HG03460 (cell line): ENCODE results near the gene CHCHD6.
A peak's percentile ranks its signal among the peaks of the same experiment; 100 is the strongest.

Experiments
- ATAC-seq: cut with Tn5 transposase; IDR thresholded peaks from one replicate; pipeline ENCODE4 v1.9.1; 2021; ENCODE audit not compliant: unreplicated experiment

CHCHD6 gene

GRCh38 chr3:126737527-126737926 is 33.5 kb downstream of the CHCHD6 start:
- ATAC-seq: no peak

GRCh38 chr3:126742057-126742456 is 38.0 kb downstream of the CHCHD6 start:
- no peak for ATAC-seq

- ATAC-seq: no peak
Observed at GRCh38 chr3:126743350-126743749, 39.3 kb downstream of the CHCHD6 start.

DNA sequence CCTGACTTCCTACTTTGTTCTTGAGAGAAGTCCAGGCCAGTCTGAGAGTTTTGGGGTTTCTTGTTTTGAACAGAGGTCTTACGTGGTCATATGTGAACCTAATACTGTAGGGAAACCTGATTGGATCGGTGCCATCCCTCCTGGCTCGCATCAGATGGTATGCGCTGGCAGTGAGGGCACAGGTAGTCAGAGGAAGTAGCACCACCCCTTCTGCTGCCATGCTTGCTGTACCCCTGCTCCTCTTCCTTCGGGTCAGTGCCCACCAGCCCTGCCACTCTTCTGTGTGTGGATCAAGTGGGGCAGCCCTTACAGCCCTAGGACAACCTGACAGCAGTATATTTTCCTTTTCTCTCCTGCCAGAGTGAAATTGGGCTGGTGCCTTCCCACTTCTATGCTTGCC is 39.7 kb downstream of the CHCHD6 start:
- ATAC-seq: no peak

DNA sequence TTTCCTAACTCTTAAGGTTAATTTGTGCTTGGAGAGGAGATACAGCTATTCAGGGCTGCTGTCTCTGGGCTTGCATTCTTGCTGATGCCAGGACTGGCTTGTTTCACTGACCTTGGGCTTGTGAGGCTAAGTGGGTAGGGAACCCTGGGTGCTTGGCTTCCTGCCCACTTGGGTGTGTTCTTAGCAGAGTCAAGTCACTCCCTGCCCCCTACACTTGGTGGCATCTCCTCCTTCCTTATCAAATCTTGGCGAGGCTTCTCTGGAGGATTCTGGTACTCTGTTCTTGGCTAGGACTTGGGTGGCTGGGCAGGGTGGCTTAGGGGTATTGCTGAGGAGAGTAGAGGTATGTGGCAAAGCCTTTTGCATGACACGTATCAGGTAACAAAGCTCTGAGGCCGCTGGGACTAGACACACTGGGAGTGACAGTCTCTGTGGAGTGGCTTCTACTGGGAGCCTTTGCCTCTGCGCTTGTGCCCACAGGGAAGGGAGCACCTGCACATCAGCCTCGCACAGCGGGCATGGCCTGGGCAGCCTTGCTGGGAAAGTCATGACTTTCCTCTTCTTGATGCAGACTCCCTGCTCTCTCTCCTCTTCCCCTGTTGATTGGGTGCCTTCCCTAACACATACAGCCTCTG is 41.8 kb downstream of the CHCHD6 start:
- ATAC-seq: no peak

GRCh38 chr3:126746395-126747177 is 42.5 kb downstream of the CHCHD6 start:
- ATAC-seq: no peak

DNA sequence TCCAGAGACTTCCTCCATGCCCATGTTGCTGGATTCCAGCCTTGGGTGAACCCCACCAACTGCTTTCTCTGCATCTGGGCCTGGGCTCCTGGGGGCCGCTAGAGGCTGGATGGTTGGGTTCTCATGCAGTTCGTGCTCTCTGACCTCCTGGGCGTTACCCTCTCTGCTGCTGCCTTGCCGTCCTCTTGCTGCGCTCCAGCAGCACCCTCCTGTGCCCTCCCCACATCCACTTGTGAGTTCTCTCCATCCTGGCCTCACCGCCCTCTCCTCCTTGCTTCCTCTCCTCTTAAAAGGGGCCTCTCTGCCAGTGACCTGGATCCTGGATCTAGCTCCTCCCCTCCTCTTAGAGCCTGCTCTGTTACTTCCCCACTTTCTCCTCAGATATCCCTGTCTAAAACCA is 43.7 kb downstream of the CHCHD6 start:
- ATAC-seq: no peak

GRCh38 chr3:126748701-126749546 is 44.9 kb downstream of the CHCHD6 start:
- no peak for ATAC-seq

DNA sequence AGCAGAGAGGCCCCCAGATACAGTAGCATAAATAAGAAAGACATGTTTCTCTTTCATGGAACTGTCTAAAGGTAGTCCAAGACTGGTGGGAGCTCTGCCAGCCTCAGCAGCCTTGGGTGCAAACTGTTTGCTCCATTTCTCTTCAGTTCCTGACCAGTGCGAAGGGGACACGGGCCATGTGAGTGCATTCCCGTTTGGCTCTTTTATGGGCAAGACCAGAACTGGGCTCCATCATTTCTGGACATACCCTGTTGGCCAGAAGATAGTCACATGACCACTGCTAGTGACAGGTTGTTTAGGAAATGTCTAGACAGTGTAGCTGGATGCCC is 45.5 kb downstream of the CHCHD6 start:
- no peak for ATAC-seq

DNA sequence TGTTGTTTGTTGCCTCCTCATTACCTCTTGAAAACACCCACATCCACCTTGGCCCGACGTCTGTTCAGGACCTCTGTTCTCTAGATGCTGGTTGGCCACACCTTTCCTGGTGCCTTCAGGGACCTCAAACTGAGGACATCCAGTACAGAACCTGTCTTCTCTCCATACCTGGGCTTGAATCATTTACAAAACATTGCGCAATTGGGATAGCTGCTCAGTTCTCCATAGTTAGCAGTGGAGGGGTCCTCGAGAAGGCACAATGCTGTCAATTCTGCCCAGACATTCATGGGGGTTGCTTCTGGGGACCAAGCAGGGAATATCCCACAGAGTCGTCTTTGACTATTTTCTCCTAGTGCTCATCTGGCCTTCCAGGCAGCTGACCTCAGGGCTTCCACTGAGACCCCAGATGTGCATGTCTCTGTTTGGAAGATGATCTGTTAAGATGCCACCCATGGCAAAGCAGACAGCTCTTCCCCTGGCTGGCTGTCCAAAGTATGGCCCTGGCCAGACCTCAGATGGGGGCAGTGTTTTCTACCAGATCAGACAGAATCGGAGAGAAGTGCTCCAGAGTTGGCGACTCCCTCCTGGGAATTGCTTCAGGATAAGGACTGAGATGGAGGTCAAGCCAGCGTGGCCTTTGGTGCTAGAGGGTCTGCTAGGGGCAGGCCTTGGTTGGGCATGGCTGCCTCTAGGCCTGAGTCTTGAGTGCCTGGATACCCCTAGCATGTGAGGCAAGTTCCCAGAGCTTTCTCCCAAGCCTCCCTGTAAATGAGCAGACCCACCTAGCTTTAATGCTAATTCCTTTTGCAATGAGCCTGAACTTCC is 46.1 kb downstream of the CHCHD6 start:
- ATAC-seq: no peak

DNA sequence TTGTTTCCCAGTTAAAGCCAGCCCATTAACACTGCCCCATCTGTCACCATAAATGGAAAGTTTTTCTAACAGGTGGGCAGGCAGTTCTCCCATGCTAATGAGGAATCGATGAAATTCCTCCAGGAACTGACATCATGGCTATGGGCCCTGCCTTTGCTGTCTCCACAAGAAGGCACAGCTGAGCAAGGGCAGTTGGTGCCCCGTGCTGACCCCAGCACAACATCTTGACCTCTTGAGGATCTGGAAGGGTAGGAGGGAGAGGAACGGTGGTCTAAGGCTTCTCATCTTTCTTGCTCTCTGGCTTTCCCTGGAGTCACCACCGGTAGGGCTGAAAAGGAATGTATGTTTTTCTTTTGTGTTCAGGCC is 46.7 kb downstream of the CHCHD6 start:
- no peak for ATAC-seq

- ATAC-seq: no peak
Observed at GRCh38 chr3:126751611-126752302, 47.7 kb downstream of the CHCHD6 start.

DNA sequence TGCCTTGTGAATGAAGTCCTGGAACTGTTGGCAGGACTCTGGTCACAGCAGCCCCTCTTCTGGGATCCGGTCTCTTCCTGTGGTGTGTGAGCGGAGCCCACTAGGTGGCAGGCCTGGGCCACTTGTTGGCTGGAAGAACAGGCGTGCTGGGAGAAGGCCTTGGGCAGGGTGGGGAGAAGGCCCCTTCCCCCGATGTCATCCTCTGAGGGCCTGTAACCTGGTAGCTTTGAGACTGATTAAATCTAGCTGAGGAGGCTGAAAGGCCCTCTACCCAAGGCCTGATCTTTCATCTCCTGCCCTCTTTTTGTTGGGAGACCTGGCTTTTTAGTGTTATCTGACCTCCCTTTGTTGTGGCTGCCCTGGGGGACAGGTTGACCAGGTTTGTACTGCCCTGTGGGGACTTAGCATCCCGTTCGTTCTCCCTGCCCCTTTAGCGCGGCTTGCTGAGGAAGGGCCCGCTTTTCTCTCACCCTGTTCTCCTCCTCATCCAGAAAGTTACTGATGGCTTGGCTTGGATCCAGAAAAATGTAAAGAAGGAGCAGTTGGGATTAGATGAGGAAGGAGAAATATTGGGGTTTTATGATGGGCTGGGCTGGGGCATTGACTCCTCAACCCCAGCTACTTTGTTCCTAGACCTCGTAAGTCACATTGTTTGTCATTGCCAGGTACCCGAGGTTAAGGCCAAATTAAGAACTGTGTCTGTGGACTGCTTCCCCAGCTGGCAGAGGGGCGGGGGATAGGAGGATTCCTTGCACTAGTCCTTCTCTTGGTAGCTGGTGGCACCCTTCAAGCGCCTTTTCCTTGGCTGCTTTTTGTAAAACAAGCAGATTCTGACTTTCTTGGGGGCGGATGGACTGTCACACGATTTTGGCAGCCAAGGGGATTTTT is 48.5 kb downstream of the CHCHD6 start:
- peak; percentile 68 for ATAC-seq

- no peak for ATAC-seq
Observed at GRCh38 chr3:126753191-126754160, 49.4 kb downstream of the CHCHD6 start.

DNA sequence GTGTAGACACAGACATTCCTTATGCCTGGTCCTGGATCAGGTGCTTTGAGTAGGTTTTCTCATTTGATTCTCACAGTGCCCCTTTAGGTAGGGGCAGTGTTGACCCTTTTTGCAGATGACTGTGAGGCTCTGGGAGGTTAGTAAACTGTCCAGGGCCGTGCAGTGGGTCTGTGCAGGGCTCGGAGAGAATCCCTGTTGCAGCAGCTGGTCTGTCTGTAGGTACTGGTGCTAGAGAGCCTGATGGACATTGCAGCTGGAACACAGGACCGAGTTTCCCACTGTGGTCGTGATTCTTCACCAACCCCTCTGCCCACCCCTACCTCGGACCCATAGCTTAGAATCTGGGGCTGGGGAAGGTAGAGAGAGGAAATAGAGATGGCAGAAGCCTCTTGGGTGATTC is 51.8 kb downstream of the CHCHD6 start:
- no peak for ATAC-seq

DNA sequence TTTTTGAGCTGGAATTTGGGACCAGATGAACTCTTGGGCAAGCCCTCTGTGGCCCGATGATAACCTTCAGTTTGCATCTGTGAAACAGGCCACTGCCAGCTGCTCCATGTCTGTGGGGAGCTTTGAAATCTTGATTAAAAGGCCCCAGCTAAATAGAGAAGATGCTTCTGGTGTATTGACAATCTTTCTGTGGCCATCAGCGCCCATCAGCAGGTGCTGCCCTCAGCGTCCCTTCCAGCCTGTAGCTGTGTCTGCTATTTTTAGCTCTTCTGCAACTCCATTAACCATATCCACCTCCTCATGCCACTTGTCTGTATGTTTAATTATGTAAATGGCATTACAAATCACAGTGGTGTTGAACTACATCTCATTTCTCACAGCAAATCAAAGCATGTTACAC is 54.0 kb downstream of the CHCHD6 start:
- ATAC-seq: no peak

DNA sequence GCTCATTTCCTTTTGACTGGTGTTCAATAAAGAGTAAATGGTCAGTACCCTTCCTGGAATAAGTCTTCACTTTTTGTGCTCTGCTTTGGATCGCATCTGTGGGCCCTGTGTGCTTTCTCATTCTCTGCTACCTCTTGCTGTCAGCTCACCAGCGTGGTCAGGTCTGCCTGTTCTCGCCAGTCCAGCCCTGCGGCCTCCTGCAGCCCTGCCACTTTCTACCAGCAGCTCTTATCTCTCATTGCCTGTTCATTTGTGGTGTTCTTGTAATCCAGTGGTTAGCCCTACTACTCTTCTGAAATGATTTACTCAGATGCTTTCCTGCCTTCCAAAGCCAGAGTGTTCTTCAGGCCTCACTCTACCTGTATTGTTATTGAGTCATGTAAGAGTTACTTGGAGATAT is 54.8 kb downstream of the CHCHD6 start:
- no peak for ATAC-seq

DNA sequence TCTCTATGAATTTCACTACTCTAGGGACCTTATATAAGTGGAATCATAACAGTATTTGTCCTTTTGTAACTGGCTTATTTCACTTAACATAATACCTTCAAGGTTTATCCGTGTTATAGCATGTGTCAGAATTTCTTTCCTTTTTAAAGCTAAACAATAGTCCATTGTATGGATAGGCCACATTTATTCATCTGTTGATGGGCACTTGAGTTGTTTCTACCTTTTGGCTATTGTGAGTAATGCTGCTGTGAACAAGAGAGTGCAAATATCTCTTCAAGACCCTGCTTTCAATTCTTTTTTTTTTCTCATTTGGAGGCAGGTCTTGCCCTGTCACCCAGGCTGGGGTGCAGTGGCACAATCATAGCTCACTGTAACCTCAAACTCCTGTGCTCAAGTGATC is 56.5 kb downstream of the CHCHD6 start:
- no peak for ATAC-seq
